Retinal pigment epithelial cell (primary cell): ENCODE data around the gene RAF1.
"Not testable (repeated sequence)": the region's sequence is repeated elsewhere in the genome, so short reads cannot be mapped to it uniquely, and the experiment has no call there.

Experiments
- DNase-seq: peaks from one replicate; pipeline ENCODE4 v3.0.0-alpha.2; 2010; ENCODE audit warnings: low read depth
- H3K4me3 ChIP-seq: 2 replicates; pipeline ENCODE4 v1.5.1; 2011; ENCODE audit warnings: mild to moderate bottlenecking, low read length, control low read depth, moderate library complexity
- TF ChIP-seq, protein P1 (sequence below): conservative IDR thresholded peaks from 2 replicates; pipeline ENCODE4 v1.5.1; 2011; ENCODE audit warnings: low read depth, low read length, control low read depth, inconsistent platforms

Gene RAF1

DNA sequence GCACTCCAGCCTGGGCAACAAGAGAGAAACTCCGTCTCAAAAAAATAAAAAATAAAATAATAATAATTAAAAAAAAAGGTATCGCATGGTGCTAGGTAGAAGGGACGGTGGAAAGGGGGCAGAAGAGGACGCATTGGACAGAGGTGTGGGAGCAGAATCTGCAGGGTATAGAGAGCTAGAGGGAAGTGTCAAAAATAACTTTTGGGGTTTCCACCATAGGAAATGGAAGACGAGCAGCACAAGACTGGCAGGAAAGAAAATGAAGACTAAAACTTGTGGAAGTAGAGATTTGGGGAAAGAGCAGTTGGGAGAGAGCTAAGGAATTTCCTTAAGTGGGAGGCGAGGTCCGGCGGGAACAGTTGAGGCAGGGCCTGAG, 107.6 kb downstream of the RAF1 start:
- TF ChIP-seq, protein P1, sequence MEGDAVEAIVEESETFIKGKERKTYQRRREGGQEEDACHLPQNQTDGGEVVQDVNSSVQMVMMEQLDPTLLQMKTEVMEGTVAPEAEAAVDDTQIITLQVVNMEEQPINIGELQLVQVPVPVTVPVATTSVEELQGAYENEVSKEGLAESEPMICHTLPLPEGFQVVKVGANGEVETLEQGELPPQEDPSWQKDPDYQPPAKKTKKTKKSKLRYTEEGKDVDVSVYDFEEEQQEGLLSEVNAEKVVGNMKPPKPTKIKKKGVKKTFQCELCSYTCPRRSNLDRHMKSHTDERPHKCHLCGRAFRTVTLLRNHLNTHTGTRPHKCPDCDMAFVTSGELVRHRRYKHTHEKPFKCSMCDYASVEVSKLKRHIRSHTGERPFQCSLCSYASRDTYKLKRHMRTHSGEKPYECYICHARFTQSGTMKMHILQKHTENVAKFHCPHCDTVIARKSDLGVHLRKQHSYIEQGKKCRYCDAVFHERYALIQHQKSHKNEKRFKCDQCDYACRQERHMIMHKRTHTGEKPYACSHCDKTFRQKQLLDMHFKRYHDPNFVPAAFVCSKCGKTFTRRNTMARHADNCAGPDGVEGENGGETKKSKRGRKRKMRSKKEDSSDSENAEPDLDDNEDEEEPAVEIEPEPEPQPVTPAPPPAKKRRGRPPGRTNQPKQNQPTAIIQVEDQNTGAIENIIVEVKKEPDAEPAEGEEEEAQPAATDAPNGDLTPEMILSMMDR: no peak
- H3K4me3 ChIP-seq: peak overlapping the region; percentile 73
- DNase-seq: no peak

DNA sequence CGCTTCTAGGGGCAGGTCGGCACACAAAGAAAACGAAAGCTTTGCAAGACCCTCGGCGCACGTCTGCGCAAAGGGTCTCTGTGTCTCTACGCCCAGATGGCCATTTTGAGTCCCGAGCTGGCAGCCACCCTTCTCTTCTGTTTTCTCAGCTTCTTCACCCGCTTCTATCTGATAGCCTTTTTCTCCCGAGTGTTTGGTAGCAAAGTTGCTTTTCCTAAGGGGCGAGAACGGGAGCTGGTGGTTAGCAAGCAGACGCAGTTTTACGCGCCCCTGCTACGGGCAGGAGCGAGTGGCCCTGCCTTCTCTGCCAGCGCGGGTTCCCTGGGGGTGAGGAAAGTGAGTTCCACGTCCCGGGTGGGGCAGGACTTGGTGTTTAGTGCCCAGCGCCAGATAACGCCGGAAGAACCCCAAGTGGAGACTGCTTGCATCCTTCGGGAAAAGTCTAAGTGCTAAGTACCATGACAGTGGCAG, 110.0 kb downstream of the RAF1 start:
- DNase-seq: no peak
- TF ChIP-seq, protein P1: no peak
- peak overlapping the region; percentile 61 for H3K4me3 ChIP-seq

DNA sequence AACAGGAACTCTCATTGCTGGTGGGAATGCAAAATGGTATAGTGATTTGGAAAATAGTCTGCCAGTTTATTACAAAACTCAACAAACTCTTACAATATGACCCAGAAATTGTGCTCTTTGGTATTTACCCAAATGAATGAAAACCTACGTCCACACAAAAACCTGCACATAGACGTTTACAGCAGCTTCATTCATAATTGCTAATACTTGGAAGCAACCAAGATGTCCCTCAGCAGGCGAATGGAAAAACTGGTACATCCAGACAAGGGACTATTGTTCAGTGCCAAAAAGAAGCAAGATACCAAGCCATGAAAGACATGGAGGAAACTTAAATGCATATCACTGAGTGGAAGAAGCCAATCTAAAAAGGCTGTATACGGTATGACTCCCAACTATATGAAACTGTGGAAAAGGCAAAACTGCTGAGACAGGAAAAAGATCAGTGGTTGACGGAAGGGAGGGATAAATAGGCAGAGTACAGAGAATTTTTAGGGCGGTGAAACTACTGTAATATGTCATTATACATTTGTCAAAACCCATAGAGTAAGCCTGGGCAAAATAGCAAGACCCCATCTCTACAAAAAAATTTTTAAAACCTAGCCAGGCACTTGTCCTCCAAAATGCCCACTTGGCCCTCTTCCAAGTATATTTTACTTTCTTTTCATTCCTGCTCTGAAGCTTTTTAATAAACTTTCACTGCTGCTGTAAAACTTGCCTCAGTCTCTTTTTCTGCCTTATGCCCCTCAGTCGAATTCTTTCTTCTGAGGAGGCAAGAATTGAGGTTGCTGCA, 113.8 kb downstream of the RAF1 start:
- no peak overlapping the region for H3K4me3 ChIP-seq
- TF ChIP-seq, protein P1: no peak
- no peak for DNase-seq

DNA sequence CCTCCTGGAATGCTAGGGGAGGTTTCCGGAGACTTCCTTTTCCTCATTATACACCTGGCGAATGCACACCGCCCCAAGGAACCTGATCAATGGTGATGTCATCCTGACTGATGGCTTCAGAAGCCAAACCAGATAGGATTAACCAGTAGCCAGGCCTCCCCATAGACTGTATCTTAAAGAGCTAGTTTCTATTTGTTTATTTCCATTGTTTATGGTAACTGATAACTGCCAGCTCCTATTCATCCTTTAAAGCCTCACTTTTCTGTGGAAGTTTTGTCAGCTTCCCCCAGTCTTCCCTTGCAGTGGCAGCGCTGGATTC, 118.5 kb downstream of the RAF1 start, which contains the start of gene MKRN2OS:
TSS of gene MKRN2OS (minus strand) at position 27 of the 319 bp plus-strand sequence. CDS start 35 bp downstream, outside the sequence.
- TF ChIP-seq, protein P1: no peak
- DNase-seq: no peak
- no peak within 1 kb of the TSS for H3K4me3 ChIP-seq

DNA sequence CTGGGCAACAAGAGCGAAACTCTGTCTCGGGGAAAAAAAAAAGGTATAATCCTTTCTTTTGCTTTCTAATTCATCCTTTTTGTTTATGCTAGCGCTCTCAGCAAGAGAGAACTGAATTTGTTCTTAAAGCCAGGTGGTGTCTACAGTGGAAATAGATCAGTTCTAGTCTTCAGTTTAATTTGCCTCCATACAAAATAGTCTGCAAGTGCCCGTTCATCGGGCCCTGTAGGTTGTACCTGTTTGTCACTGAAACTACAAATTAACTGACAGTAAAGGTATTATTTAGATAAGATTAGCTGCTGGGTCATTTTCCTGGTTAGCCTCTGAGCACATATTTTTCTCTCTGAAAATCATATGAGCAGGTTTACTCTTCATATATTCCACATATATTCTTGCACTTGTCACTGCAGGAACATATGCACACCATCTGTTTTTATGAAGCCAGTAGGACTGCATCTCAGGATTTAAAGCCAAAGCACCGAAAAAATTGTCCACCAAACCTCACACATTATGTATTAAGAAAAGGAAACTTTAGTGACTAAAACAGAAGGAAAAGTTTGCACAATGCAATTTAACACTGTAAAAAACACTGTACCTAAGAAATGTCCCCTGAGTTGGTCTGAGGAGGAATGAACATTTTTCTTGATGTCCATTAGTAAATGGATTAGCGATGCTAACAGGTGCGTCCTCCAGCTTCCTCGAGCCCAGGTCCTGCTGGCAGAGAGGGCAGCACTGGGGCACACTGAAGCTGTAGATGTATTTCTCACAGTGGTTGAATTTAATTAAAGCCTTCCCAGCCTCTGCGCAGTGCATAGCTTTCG, 119.1 kb downstream of the RAF1 start:
- TF ChIP-seq, protein P1: no peak
- no peak overlapping the region for H3K4me3 ChIP-seq
- DNase-seq: no peak

DNA sequence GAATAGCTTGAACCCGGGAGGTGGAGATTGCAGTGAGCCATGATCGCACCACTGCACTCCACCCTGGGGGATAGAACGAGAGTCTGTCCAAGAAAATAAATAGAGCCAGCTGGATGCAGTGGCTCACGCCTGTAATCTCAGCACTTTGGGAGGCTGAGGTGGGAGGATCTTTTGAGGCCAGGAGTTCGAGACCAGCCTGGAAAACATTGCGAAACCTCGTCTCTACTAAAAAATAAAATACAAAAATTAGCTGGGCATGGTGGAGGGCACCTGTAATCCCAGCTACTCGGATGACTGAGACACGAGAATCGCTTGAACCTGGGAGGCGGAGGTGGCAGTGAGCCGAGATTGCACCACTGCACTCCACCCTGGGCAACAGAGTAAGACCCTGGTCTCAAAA, 120.4 kb downstream of the RAF1 start:
- H3K4me3 ChIP-seq, DNase-seq: not testable (repeated sequence)

DNA sequence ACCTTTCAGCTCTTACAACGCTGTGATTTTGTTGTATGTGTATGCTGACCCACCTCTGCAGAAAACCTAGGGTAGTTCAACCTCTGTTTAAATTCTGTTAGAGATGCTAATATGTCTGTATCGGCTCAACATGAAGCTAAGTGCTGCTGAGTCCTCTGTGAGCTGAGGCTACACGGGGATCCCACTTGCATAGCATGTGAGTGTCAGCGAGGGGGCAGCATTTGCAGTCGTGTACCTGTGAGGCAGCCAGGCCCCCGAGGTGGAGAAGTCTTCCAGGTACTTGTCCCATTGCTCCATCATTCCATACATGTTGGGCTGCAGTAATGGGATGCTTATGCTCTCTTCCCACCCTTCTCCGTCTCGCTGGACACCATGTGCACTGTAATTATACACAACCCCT, 122.3 kb downstream of the RAF1 start:
- no peak for DNase-seq
- no peak overlapping the region for H3K4me3 ChIP-seq
- TF ChIP-seq, protein P1: peak; percentile 39
